Right renal cortex interstitium (tissue), 3 donors: ENCODE measurements around the gene IL31. TPM values are rescaled to one million over a fixed set of nuclear protein-coding genes. Genes with fewer than 3 reads are reported as not detected.
"Not testable (repeated sequence)": the region's sequence is repeated elsewhere in the genome, so short reads cannot be mapped to it uniquely, and the experiment has no call there.

Experiments used
- DNase-seq, 3 donors: peaks; one replicate each; pipeline ENCODE4 v3.0.0-alpha.2; 2013; ENCODE audit warnings: low read depth in 3 of 3, low spot score in 2 of 3
- polyA plus RNA-seq, 3 donors: library from polyadenylated mRNA; unstranded; fragments of 120-200 nt; gene quantifications; one replicate each; pipeline ENCODE4 v1.2.1, GENCODE V29; 2013; ENCODE audit not compliant: insufficient read length in 3 of 3

IL31 gene
- polyA plus RNA-seq = not detected

GRCh38 chr12:122174155-122174845 is at the start of gene IL31:
Gene IL31 (minus strand): TSS chr12:122174221. CDS start chr12:122174172, 49 bp downstream.
- no peak for DNase-seq

- no peak for DNase-seq
These were observed 42.4 kb upstream of the IL31 start for GRCh38 chr12:122216445-122216844.

GRCh38 chr12:122215771-122216170 is 41.8 kb upstream of the IL31 start:
- no peak for DNase-seq

GRCh38 chr12:122208073-122208820 is 34.2 kb upstream of the IL31 start:
- DNase-seq = no peak

- DNase-seq = no peak
These were observed 33.4 kb upstream of the IL31 start for GRCh38 chr12:122207391-122207790.

GRCh38 chr12:122206976-122207375 is 33.0 kb upstream of the IL31 start:
- no peak for DNase-seq

- DNase-seq = no peak
These were observed 32.3 kb upstream of the IL31 start for GRCh38 chr12:122206111-122206881.

- no peak for DNase-seq
These were observed 31.3 kb upstream of the IL31 start for GRCh38 chr12:122205053-122205925.

GRCh38 chr12:122204167-122205052 is 30.4 kb upstream of the IL31 start:
- DNase-seq = no peak

- DNase-seq = no peak
These were observed 29.5 kb upstream of the IL31 start, which contains the start of gene B3GNT4 for GRCh38 chr12:122203301-122204166. Gene B3GNT4 (plus strand): TSS chr12:122203709. CDS start chr12:122204619, 910 bp downstream.

- DNase-seq = not testable (repeated sequence)
These were observed 28.8 kb upstream of the IL31 start for GRCh38 chr12:122202811-122203210.

- no peak for DNase-seq
These were observed 28.0 kb upstream of the IL31 start for GRCh38 chr12:122202017-122202416.

GRCh38 chr12:122201381-122201780 is 27.4 kb upstream of the IL31 start:
- DNase-seq = no peak

- no peak for DNase-seq
These were observed 26.6 kb upstream of the IL31 start for GRCh38 chr12:122200541-122201175.

GRCh38 chr12:122199484-122200355 is 25.7 kb upstream of the IL31 start:
- no peak for DNase-seq

- no peak for DNase-seq
These were observed 23.6 kb upstream of the IL31 start for GRCh38 chr12:122197612-122197966.

- DNase-seq = no peak
These were observed 21.4 kb upstream of the IL31 start for GRCh38 chr12:122195405-122195804.
